ENCODE measurements around the gene CDH18. TPM values are rescaled to one million over a fixed set of nuclear protein-coding genes. Genes with fewer than 3 reads are reported as not detected.
"Not testable (repeated sequence)": the region's sequence is repeated elsewhere in the genome, so short reads cannot be mapped to it uniquely, and the experiment has no call there.

CDH18 gene
- polyA plus RNA-seq, 1 donor = 6.6 TPM

DNA sequence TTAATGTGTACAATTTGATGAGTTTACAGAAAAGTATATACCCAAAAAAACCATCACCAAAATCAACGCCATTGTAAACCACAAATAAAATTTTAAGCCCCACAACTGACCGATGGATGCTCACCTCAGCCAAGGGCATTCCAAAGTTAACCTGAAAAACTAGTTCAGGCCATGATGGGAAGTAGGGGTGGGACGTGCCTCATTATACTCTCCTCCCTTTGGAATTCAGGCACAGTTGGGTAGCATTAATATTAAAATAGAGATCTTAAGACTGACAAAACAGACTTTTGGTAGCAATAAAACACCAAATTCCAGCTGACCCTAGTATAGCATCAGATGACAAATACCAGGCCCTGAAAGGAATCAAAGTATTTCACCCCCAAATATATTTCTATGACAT lies 129.0 kb downstream of the CDH18 start:
- DNase-seq (ENCODE audit: low read depth) = no peak

DNA sequence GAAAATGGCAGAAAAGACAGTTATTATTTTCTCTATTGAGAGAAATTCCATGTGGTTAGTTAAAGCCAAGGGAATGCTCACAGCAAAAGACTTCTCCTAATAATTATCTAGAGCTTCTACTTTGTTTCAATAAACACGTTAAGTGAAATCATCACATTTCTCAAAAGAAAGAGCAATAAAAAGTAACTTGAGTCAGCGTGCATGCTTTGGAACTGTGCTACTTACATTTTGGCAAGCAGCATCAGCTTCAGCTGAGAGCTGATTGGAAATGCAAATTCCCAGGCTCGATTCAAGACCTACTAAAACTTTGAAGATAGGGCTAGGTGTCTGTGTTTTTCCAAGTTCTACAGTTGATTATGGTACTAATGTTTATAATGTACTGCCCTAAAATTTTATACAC lies 132.1 kb downstream of the CDH18 start:
- no peak for DNase-seq (ENCODE audit: low read depth)

DNA sequence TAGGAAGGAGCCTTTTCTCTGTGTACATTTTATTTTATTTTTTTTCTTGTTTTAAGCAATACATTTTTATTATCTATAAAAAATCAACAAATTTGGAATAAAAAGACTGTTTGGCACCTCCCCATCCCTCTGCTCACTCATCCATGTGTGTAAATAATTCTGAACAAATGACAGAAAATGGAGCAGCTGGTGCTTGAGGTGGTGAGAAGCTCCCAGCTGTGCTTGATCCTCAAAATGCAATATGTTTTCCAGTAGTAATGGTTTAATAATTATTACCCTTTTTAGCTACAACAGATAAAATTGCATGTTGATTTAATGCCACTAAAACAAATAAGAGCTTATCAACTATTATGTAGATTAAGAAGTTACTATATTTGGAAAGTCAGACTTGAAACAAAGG lies 132.5 kb downstream of the CDH18 start:
- DNase-seq (ENCODE audit: low read depth) = no peak

DNA sequence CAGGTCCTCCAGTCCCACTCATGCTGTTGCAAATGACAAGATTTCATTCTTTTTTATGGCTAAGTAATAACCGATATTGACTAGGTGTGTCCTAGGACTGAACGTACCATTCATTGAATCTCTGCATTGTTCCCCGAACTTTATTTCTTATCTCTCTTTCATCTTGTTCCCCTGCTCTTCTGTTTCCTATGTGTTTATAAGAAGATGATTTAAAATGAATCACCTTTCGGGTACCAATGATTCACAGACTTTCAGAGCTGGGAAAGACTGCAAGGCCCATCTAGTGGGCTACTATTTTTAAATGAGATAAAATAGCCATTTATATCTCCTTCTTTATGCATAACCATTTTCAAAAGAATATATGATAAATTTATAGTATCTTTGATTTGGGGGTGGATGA lies 133.0 kb downstream of the CDH18 start:
- DNase-seq (ENCODE audit: low read depth) = no peak

DNA sequence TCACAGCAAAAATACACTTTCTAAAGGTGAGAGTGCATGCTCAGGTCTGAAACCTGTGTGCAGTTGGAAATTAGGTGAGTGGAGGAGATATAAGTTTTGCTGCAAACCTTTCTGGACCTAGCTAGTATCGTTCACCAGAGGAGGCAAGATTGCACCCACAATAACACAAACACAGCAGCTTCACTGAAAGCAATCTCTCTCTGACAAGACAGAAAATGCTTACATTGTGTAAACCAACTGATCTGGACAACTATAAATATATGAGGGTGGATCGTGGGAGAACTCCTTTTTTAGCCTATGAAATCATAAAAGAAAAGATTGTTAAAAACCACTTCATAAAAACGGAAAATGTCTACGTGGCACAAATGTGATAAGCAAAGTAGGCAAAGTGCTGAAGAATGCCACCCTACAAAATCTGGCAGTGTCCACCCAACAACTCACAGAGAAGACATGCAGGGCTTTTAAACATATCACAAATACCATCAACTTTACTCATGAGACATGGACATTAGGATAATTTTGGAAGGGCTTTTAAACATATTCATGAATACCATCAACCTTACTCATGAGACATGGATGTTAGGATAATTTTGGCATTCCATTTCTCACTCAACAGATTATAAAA lies 134.3 kb downstream of the CDH18 start:
- DNase-seq (ENCODE audit: low read depth) = no peak

DNA sequence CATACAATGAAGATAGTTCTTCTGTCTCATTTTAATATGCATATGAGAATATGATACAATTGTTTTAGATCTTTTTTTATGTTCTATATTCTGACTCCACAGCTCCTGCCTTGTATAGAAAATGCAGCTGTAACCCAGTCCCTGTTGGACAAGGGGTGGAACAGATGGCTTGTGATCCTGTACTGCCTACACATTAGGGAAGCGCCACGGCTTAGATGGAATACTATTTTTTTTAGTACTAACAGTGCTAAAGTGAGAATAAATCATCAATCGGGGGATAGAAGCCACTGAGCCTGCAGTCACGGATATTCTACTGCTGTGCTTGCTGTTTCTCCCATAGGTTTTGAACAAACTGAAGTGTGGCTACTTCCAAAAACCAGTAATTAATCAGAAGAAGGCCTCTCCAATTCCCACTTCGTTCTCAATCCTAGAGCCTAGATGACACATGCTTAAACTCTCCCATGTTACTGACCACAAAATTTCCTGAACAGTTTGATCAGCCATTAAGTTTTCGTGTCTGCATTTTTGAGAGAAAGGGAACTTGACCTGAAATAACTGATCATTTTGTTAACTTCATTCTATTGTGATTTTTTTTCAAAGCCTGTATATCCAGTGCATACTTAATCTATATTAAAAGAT lies 150.3 kb downstream of the CDH18 start:
- no peak for DNase-seq (ENCODE audit: low read depth)

DNA sequence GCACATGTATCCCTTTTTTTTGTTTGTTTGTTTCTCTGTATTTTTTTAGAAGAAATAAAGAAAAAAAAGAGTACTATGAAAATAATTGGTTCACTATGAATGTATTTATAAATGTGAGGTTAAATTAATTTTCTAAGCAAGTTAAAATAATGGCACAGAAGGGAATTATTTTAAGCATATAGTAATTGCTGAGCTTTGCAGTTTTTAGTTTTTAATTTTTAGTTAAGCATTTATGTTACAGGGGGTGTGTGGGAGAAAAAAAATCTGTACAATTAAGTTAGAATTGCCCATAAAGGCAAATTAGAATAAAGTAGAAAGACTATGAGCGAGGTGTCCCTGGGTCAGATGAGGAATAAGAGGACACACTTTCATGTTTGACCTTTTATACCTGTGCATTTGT lies 152.6 kb downstream of the CDH18 start:
- no peak for DNase-seq (ENCODE audit: low read depth)

DNA sequence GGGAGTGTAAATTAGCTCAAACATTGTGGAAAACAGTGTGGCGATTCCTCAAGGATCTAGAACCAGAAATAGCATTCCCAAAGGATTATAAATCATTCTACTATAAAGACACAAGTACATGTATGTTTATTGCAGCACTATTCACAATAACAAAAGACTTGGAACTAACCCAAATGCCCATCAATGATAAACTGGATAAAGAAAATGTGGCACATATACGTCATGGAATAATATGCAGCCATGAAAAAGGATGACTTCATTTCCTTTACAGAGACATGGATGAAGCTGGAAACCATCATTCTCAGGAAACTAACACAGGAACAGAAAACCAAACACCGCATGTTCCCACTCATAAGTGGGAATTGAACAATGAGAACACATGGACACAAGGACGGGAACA lies 175.3 kb downstream of the CDH18 start:
- DNase-seq (ENCODE audit: low read depth) = not testable (repeated sequence)

DNA sequence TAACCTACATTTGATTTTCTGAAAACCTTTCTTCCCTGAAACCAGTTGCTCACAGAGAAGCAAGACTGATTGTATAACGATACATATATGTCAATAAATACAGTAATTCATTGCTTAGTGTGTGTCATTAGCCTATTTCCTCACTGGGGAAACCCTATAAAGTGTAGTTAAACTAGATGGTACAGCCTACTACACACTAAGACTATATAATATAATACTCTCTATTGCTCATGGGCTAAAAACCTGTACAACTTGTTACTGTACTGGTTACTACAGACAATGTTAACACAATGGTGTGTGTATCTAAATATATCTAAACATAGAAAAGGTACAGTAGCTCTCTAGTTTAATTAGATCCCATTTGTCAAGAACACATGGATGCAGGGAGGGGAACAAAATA lies 181.2 kb downstream of the CDH18 start:
- no peak for DNase-seq (ENCODE audit: low read depth)

DNA sequence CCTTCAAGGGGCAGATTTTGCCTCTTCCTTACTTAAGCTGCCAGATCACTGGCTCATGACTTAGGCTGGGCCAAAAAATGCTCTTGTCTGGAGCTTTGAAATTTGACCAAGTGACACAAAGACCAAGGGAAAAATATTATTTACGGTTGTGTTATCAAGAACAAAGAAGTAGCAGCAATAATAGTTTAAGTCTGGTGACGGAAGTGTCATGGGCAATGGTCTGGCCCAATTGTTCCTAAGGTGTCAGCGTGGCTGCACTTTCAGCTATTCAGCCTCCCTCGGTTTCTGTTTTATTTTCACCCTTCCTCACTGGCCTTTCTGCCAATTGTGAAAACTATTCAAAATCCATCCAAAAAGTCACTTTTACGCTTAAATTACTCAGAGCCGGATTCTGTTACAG lies 185.3 kb downstream of the CDH18 start:
- no peak for DNase-seq (ENCODE audit: low read depth)

DNA sequence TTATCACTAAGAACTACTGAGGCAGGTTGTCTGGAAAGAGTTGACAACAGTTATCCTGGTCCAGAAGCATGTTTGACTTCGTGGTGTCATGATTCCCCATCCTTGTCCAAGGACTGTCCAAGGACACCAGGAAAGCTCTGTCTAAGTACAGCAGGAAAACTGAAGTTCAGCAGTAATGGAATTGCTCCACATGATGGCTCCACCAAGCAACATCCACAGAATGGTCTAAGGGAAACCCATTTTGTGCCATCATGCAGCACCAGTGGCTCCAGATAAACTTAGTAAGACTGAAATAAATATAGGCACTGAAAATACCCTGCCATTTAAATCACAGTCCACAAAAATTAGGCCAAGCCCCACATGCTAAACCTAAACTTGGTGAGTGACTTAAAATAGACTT lies 192.8 kb downstream of the CDH18 start:
- DNase-seq (ENCODE audit: low read depth) = no peak

DNA sequence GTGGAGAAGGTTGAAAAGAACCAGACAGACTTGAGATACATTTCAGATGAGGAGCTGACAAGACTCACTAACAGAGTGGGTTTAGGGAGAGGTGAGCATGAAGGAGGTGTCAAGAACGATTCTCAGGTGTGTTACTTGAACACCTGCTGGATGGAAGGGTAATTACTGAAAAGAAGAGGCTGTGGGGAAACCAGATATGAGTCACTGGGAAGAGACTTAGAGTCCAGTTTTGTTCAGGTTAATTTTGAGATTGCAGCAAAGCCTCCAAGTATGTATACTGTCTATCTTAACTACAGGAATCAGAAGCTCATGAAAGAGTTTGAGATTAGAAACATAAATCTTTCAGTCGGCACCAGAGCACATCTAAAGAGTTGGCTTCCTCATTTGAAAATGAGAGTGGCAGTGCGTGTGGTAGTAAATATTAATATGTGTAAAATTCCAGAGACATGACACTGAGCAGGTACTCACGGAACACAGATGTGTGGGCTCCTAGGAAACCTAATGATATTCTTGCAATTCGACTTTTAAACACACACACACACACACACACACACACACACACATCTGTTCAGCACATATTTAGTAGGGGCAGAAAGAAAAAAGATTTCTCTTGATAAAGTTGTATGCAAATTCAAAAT lies 197.1 kb downstream of the CDH18 start:
- DNase-seq (ENCODE audit: low read depth) = no peak

DNA sequence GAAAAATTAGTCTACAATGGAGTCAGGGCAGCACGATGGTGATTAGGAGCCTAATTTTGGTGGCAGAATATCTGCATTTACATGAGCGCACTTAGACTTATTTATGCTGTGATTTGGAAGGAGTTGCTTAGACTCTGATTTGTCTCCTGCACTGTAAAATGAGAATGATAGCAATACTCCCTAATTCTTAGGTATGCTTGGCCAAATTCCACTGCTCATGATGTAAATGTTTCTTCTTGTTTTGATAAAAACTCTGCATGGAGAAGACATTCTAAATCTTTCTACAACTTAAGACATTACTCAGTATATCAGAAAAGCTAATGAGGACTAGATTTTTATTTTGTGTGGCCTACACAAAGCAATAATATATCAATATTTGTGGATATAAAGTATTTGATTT lies 205.4 kb downstream of the CDH18 start:
- no peak for DNase-seq (ENCODE audit: low read depth)

DNA sequence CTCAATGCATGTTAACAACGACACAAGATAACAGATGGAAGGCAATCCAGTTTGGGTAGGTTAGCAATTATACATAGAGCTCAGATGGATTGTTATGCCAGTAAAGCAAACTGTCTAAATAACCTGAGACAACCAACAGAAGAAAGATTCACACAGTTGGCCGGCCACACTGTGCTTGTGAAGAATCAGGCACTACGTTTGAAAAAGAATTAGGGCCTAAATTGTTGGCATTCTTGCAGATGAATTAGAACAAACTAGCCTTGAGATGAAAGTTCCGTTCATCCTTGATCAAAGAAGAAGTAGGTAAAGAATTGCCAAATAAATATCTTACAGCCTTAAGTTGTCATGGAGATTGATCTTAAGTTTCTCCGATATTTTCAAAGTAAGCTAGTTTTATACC lies 210.6 kb downstream of the CDH18 start:
- no peak for DNase-seq (ENCODE audit: low read depth)

DNA sequence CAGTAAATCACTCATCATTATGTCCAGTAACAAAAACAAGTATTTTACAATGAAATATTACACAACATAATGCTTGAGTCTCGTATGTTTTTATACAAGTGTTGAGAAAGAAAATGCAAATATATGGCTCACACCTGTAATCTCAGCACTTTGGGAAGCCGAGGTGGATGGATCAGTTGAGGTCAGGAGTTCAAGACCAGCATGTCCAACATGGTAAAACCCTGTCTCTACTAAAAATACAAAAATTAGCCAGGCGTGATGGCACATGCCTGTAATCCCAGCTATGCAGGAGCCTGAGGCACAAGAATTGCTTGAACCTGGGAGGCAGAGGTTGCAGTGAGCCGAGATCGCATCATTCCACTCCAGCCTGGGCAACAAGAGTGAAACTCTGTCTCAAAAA lies 211.1 kb downstream of the CDH18 start:
- DNase-seq (ENCODE audit: low read depth) = not testable (repeated sequence)

DNA sequence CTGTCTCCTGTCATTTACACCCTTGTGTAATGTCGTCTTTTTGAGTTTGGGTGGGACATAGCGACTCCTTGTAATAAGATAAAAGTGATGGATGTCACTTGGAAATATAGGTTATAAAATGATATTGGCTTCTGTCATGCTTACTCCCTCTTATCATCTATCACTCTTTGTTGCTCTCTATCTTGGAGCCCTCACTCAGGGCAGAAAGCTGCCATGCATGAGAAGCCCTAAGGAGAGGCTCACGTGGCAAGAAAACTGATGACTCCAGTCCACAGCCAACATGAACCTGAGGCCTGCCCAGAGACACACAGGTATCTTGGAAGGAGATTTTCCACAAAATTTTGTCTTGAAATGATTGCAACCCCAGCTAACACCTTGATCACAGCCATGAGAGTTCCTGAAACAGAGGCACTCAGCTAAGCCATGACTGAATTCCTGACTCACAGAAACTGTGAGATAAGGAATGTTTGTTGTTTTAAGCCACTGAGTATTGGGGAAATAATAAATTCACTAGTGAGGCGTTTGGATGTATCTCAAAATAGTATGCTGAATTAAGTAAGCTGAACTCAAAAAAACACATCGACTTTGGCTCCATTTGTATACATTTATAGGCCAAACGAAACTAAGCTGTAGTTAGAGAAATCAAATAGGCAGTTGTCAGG lies 216.7 kb downstream of the CDH18 start:
- no peak for DNase-seq (ENCODE audit: low read depth)

DNA sequence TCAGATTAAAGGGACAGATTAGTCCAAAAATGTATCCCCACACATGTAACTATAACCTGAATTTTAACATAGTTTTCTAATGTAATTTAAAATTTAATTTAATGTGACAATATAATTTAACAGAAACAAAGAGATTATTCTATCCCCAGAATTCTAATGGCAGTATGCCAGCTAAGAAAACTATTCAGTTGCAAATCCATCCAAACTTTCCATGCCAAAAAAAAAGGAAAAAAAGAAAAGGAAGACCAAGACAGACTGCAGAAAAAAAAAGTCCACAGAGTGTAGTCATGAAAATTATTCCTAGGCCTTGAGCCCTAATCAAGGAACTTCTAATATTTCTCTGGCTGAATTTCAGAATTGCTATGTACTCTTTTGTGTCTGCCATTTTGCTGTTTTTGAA lies 217.6 kb downstream of the CDH18 start:
- no peak for DNase-seq (ENCODE audit: low read depth)

DNA sequence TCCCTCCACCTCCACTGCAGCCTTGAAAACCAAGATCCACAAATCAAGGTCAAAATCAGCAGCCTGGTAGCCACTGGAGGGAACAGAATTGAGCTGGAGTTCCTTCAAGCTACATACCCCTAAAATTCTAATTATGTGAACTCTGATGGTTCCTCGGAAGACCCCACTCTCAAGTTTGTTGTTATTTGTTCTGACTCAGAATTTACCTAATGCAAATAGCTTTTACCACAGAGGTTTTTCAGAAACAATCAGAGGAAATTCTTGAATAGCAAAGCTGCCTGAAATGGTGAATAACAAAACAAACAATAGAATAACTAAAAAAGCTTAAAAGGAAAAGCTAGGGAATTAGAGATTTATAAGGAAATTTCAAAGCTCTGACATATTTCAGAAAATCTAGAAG lies 220.0 kb downstream of the CDH18 start:
- no peak for DNase-seq (ENCODE audit: low read depth)

DNA sequence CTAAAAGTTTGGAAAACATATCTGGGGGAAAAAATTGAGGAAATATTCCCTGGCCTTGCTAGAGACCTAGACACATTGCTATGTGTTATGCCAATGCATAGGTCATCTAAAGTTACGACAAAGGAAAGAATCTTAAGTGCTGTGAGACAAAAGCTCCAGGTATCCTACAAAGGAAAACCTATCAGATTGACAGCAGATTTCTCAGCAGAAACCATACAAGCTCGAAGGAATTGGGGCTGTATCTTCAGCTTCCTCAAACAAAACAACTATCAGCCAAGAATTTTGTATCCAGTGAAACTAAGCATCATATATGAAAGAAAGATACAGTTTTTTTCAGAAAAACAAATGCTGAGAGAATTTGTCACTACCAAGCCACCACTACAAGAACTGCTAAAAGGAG lies 234.4 kb downstream of the CDH18 start:
- no peak for DNase-seq (ENCODE audit: low read depth)

DNA sequence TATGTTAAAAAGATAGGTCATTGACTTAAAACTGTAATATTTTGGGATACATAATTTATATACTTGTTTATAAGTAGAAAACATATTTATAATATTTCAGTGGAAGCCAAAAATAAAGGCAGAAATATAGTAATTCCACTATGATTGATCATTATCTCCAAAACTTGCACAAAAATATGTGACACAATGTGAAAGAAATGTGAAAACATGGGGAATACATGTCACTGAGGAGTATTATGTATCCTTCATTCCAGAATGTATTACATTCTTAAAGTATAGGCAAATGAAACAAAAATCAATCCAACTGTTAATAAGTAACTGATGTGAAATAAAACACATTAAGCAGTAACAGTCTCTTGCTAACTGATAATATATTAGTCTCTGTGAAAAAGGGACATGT lies 236.7 kb downstream of the CDH18 start:
- DNase-seq (ENCODE audit: low read depth) = peak; percentile 34

DNA sequence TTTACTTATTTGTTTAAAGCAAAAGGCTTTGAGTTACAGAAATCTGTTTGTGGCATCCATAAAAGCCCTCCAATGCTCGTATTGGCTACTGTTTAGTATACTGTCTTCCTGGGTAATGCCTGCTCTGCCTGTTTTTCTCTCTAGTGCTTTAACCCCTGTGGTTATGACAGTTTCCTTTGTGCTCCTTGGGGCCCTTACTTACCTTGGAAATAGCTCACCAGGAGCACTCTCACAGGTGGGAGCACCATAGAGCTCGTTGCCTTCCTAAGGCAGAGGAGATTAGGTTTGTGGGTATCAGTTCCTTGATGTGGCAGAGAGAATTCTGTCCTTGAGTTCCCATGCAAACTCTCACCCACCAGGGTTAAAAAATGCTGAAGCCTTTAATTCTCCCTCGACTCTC lies 242.8 kb downstream of the CDH18 start:
- DNase-seq (ENCODE audit: low read depth) = no peak

DNA sequence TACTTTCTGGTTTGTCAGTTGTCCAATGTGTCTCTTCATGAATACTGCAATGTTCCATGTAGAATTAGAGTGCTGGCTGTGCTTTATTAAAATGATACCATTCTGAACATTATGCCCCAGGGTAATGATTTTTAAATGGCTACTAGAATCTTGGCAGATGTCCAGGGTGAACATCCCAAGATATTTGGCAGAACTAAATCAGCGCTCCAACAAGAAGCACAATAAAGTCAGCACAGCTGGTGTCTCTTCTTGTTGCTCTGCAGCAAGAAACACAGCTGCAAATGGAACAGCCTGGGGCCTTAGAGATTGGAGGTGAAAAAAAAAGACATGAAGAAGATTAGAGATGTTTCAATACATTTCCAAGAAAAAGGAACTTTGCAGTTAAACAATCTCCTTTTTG lies 248.3 kb downstream of the CDH18 start:
- peak; percentile 81 for DNase-seq (ENCODE audit: low read depth)

DNA sequence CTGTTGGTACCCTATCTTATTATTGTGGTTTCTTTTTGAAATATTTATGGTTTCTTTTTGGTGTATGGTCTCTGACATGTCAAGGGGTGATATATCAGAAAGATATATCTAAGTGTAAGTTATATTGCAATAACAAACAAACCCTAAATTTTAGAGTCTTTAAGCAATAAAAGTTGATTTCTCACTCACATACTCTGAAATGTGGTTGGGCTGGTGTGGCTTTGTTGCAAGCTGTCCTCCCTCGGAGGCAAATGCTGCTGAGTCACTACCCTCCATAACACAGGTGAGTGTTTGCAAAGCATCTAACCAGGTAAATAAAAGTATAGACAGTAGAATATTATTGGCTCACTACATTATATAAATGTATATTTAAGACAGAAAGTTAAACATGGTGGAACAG lies 253.2 kb downstream of the CDH18 start:
- no peak for DNase-seq (ENCODE audit: low read depth)
